Panc1 (cell line): Measurements from ENCODE around the gene EYS. TPM values are rescaled to one million over a fixed set of nuclear protein-coding genes. Genes with fewer than 3 reads are reported as not detected.

Experiments
- ATAC-seq: fragments of 200-7000 bp; cut with Tn5 transposase; 2 replicates; pipeline ENCODE4 v1.9.1; 2020; ENCODE audit warnings: mild to moderate bottlenecking, moderate library complexity
- BruUV-seq: library from RNA; stranded (reverse); fragments of 400-500 nt; replicated peaks from 2 replicates; lab custom pipeline; 2021; lab: Mats Ljungman, UMichigan
- CTCF ChIA-PET: fragments of 300-600 bp; sonication (Branson Sonifier 250); formaldehyde crosslinking; loops from one replicate; lab custom pipeline; 2022; ENCODE audit warnings: antibody characterized with exemption; lab: Charles Lee
- POLR2A ChIA-PET: fragments of 300-600 bp; sonication (Branson Sonifier 250); formaldehyde crosslinking; loops from one replicate; lab custom pipeline; 2022; ENCODE audit warnings: antibody characterized with exemption; lab: Charles Lee
- DNase-seq: peaks from one replicate; pipeline ENCODE4 v3.0.0-alpha.2; 2010; ENCODE audit warnings: low read depth, low spot score
- H3K27ac ChIP-seq: 2 replicates; pipeline ENCODE4 v1.5.1; 2011; ENCODE audit warnings: mild to moderate bottlenecking, low read length, inconsistent platforms
- H3K27me3 ChIP-seq: fragments of 200-500 bp; sonication (Bioruptor generic); 2 replicates; pipeline ENCODE4 v1.6.0; 2014; ENCODE audit warnings: low read length, inconsistent platforms; ENCODE audit not compliant: control insufficient read depth, insufficient read depth
- H3K36me3 ChIP-seq: fragments of 200-500 bp; sonication (Bioruptor generic); 2 replicates; pipeline ENCODE4 v1.5.1; 2014; ENCODE audit warnings: inconsistent platforms, mild to moderate bottlenecking, low read length, moderate library complexity; ENCODE audit not compliant: control insufficient read depth, insufficient read depth
- H3K4me1 ChIP-seq: 2 replicates; pipeline ENCODE4 v1.5.1; 2011; ENCODE audit warnings: inconsistent platforms, mild to moderate bottlenecking, low read length, moderate library complexity; ENCODE audit not compliant: control insufficient read depth, insufficient read depth
- H3K4me3 ChIP-seq, 2 experiments: 2 replicates each; pipeline ENCODE4 v1.5.1; 2011 to 2012; ENCODE audit warnings: low read depth in 2 of 2, low read length in 2 of 2, mild to moderate bottlenecking in 2 of 2, inconsistent platforms in 1 of 2, moderate library complexity in 1 of 2
- H3K9me3 ChIP-seq: fragments of 200-500 bp; sonication (Bioruptor generic); 2 replicates; pipeline ENCODE4 v1.5.1; 2014; ENCODE audit warnings: low read depth, mild to moderate bottlenecking, inconsistent platforms, low read length, moderate library complexity; ENCODE audit not compliant: control insufficient read depth, insufficient read depth
- CTCF ChIP-seq: fragments of 450-650 bp; IDR thresholded peaks from 2 replicates; pipeline ENCODE4 v1.5.1; 2017; ENCODE audit warnings: mild to moderate bottlenecking
- POLR2AphosphoS5 ChIP-seq: IDR thresholded peaks from 2 replicates; pipeline ENCODE4 v1.6.1; 2012; ENCODE audit warnings: mild to moderate bottlenecking, low read depth, low read length, moderate library complexity
- REST ChIP-seq, 2 experiments: IDR thresholded peaks; 2 replicates each; pipeline ENCODE4 v1.6.1; 2011 to 2012; ENCODE audit warnings: low read depth in 2 of 2, control low read depth in 1 of 2, low read length in 1 of 2, mild to moderate bottlenecking in 1 of 2, moderate library complexity in 1 of 2; ENCODE audit not compliant: insufficient read depth in 1 of 2
- SIN3A ChIP-seq: IDR thresholded peaks from 2 replicates; pipeline ENCODE4 v1.6.1; 2012; ENCODE audit warnings: low read depth, mild to moderate bottlenecking, low read length, moderate library complexity, borderline replicate concordance; ENCODE audit not compliant: insufficient read depth
- TCF7L2 ChIP-seq: IDR thresholded peaks from 2 replicates; pipeline ENCODE4 v1.6.1; 2011; ENCODE audit warnings: mild to moderate bottlenecking, low read depth, low read length, inconsistent platforms
- in situ Hi-C: cut with HindIII; loops from 2 replicates; pipeline ENCODE4 v1.10.0; 2016; ENCODE audit warnings: low sequenced_read_pairs, low pct_unique_long_range_greater_than_20kb
- intact Hi-C: fragments of 100-400 bp; cut with micrococcal nuclease; formaldehyde crosslinking; loops from one replicate; pipeline ENCODE4 v1.10.0; 2022; ENCODE audit not compliant: unreplicated experiment
- total RNA-seq: library from RNA; stranded (reverse); gene quantifications from one replicate; pipeline ENCODE4 v1.2.1, GENCODE V29; 2021; ENCODE audit not compliant: unreplicated experiment

The EYS gene
- total RNA-seq, 1 experiment from 2014 or later: not detected

DNA sequence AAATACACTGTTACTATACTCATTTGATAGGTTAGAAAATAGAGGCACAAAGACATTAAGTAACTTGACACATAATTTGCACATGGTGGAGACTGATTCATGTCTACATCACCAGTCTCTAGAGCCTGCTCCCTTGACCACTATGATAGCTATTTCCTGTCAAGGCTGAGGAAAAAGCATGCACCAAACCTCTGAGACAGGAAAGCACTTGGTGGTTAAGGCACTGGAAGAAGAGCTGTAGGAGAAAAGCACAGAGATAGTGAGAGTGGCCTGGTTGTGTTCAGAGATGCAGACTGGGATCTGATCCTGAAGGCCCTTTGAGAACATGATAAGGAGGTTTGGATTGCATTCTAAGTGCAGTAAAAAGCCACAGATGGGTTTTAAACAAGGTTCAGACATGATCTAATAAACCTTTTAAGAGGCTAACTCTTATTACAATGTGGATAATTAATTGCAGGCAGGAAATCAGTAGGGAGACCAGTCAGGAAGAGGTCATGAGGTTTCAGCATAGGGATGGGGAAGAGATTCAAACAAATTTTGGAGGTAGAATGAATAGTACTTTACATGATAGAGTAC lies 1902.6 kb downstream of the EYS start:
- Histone ChIP-seq H3K4me1 (no peaks in the 10 kb centered on the region), H3K36me3 (no peaks in the 10 kb centered on the region), H3K27me3 (no peaks in the 10 kb centered on the region), H3K4me3 (no peak overlapping the region), H3K27ac (no peak overlapping the region), H3K9me3 (no peaks in the 10 kb centered on the region)
- in situ Hi-C loops (no loop called here), intact Hi-C loops (no loop called here)
- ATAC-seq (no peak), DNase-seq (peak; percentile 48)
- CTCF ChIA-PET: no interaction called here
- TF ChIP-seq TCF7L2 (no peak), SIN3A (no peak), POLR2AphosphoS5 (no peak), REST (IDR thresholded peaks at IDR 0.05; ENCODE audit: insufficient read depth in 1 of 2, low read depth in 2 of 2, low read length in 1 of 2) (no peak)
- POLR2A ChIA-PET: no interaction called here
- no TSS peak for BruUV-seq

- Histone ChIP-seq H3K27me3 (no peaks in the 10 kb centered on the region), H3K36me3 (no peaks in the 10 kb centered on the region), H3K4me1 (no peaks in the 10 kb centered on the region), H3K4me3 (no peak overlapping the region), H3K27ac (no peak overlapping the region), H3K9me3 (no peaks in the 10 kb centered on the region)
- ChIA-PET CTCF (interaction anchor here (0.6 kb wide), 1 partner anchor 202 kb away, joined by 3 read pairs; no protein-coding TSS in a partner anchor), POLR2A (no interaction called here)
- ATAC-seq (no peak), DNase-seq (no peak)
- TF ChIP-seq CTCF (no peak), SIN3A (no peak), REST (IDR thresholded peaks at IDR 0.05; ENCODE audit: insufficient read depth in 1 of 2, low read depth in 2 of 2, low read length in 1 of 2) (no peak), TCF7L2 (no peak), POLR2AphosphoS5 (no peak)
- in situ Hi-C loops (no loop called here), intact Hi-C loops (no loop called here)
- no TSS peak for BruUV-seq
Measured at GRCh38 chr6:63803371-63803770, 1903.7 kb downstream of the EYS start.
